WTC11 (cell line): ENCODE results near the gene MTA2. TPM values are rescaled to one million over a fixed set of nuclear protein-coding genes. Genes with fewer than 3 reads are reported as not detected.

Source experiments
- ATAC-seq: fragments of 200-7000 bp; cut with Tn5 transposase; 2 replicates; pipeline ENCODE4 v1.10.0; 2021; ENCODE audit warnings: mild to moderate bottlenecking, moderate library complexity
- CTCF ChIA-PET: fragments of 300-600 bp; sonication (Branson Sonifier 250); formaldehyde crosslinking; loops from one replicate; lab custom pipeline; 2021; ENCODE audit warnings: antibody characterized with exemption; lab: Charles Lee
- POLR2A ChIA-PET: fragments of 350-600 bp; sonication (Branson Sonifier 250); formaldehyde crosslinking; loops from one replicate; lab custom pipeline; 2021; ENCODE audit warnings: antibody characterized with exemption; lab: Charles Lee
- DNase-seq: peaks from one replicate; pipeline ENCODE4 v3.0.0; 2021; ENCODE audit warnings: low spot score
- H3K27ac Mint-ChIP-seq: 2 replicates; pipeline ENCODE4 v1.8.0; 2021; ENCODE audit warnings: mixed read lengths
- H3K27me3 Mint-ChIP-seq: 2 replicates; pipeline ENCODE4 v1.8.0; 2021; ENCODE audit warnings: low read depth, mild to moderate bottlenecking, moderate library complexity, mixed read lengths
- H3K36me3 Mint-ChIP-seq: 2 replicates; pipeline ENCODE4 v1.8.0; 2021; ENCODE audit warnings: mixed read lengths
- H3K4me1 Mint-ChIP-seq: 2 replicates; pipeline ENCODE4 v1.8.0; 2022; ENCODE audit warnings: mixed read lengths
- H3K4me3 Mint-ChIP-seq: 2 replicates; pipeline ENCODE4 v1.8.0; 2021; ENCODE audit warnings: mild to moderate bottlenecking, moderate library complexity, mixed read lengths
- H3K9me3 Mint-ChIP-seq: 2 replicates; pipeline ENCODE4 v1.8.0; 2021; ENCODE audit warnings: mixed read lengths
- CBFB ChIP-seq: sonication (generic); formaldehyde crosslinking; IDR thresholded peaks from 2 replicates; pipeline ENCODE4 v1.8.1; 2022; ENCODE audit warnings: mild to moderate bottlenecking, low read depth, missing genetic modification reagents
- CREM ChIP-seq: sonication (generic); formaldehyde crosslinking; IDR thresholded peaks from 2 replicates; pipeline ENCODE4 v1.8.1; 2022; ENCODE audit warnings: mild to moderate bottlenecking, missing genetic modification reagents, moderate library complexity
- GRHL2 ChIP-seq: fragments of 250-450 bp; sonication (Bioruptor Pico); IDR thresholded peaks from 2 replicates; pipeline ENCODE4 v1.8.0; 2022; ENCODE audit warnings: mild to moderate bottlenecking, moderate library complexity; ENCODE audit not compliant: insufficient replicate concordance, severe bottlenecking
- NR1H2 ChIP-seq: sonication (generic); formaldehyde crosslinking; IDR thresholded peaks from 2 replicates; pipeline ENCODE4 v1.9.0; 2021; ENCODE audit warnings: mild to moderate bottlenecking, moderate library complexity, missing genetic modification reagents
- RELA ChIP-seq: sonication (generic); formaldehyde crosslinking; IDR thresholded peaks from 2 replicates; pipeline ENCODE4 v1.8.1; 2022; ENCODE audit warnings: missing genetic modification reagents, mild to moderate bottlenecking, borderline replicate concordance
- SMAD3 ChIP-seq: sonication (generic); formaldehyde crosslinking; IDR thresholded peaks from 2 replicates; pipeline ENCODE4 v1.8.0; 2022; ENCODE audit warnings: missing genetic modification reagents, mild to moderate bottlenecking, borderline replicate concordance
- ZNF138 ChIP-seq: sonication (generic); formaldehyde crosslinking; conservative IDR thresholded peaks from 2 replicates; pipeline ENCODE4 v1.8.1; 2022; ENCODE audit warnings: mild to moderate bottlenecking, moderate library complexity, missing genetic modification reagents
- total RNA-seq: library from RNA; stranded (reverse); gene quantifications from 3 replicates; pipeline ENCODE4 v1.2.3, GENCODE V29; 2021
- TF ChIP-seq, protein P1 (sequence below): sonication (generic); formaldehyde crosslinking; IDR thresholded peaks from 2 replicates; pipeline ENCODE4 v1.8.1; 2023; ENCODE audit warnings: mild to moderate bottlenecking, missing genetic modification reagents, moderate library complexity
- TF ChIP-seq, protein P2 (sequence below): sonication (generic); formaldehyde crosslinking; IDR thresholded peaks from 2 replicates; pipeline ENCODE4 v1.8.1; 2022; ENCODE audit warnings: low read depth, missing genetic modification reagents, borderline replicate concordance
- TF ChIP-seq, protein P3 (sequence below): sonication (generic); formaldehyde crosslinking; IDR thresholded peaks from 2 replicates; pipeline ENCODE4 v1.8.1; 2023; ENCODE audit warnings: mild to moderate bottlenecking, missing genetic modification reagents, borderline replicate concordance

Gene MTA2
- total RNA-seq, 1 experiment from 2014 or later, result 115 TPM

DNA sequence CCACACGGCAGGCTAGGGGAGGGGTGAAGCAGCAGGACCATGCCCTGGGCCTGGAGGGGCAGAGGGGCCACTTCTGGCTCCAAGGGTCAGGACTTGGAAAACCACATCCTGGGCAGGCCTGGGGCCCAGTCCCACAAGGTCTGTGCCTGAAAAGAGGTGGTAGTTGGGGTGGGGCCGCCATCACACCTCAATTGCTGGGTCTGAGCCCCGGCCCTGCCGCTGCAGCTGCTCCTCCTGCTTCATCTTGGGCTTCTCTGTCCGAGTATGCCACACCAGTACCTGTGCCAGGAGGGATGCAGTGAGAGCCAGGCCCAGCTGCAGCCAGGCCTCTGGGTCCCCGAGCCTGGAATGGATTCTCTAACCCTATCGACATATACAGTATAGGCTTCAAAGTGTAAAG is 13.9 kb upstream of the MTA2 start (continued):
- TF ChIP-seq, protein P1, sequence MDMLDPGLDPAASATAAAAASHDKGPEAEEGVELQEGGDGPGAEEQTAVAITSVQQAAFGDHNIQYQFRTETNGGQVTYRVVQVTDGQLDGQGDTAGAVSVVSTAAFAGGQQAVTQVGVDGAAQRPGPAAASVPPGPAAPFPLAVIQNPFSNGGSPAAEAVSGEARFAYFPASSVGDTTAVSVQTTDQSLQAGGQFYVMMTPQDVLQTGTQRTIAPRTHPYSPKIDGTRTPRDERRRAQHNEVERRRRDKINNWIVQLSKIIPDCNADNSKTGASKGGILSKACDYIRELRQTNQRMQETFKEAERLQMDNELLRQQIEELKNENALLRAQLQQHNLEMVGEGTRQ (CRISPR knock-in tag), result no peak
- TF ChIP-seq CBFB (CRISPR knock-in tag) (no peak), CREM (CRISPR knock-in tag) (no peak), ZNF138 (CRISPR knock-in tag) (no peak)
- TF ChIP-seq, protein P2, sequence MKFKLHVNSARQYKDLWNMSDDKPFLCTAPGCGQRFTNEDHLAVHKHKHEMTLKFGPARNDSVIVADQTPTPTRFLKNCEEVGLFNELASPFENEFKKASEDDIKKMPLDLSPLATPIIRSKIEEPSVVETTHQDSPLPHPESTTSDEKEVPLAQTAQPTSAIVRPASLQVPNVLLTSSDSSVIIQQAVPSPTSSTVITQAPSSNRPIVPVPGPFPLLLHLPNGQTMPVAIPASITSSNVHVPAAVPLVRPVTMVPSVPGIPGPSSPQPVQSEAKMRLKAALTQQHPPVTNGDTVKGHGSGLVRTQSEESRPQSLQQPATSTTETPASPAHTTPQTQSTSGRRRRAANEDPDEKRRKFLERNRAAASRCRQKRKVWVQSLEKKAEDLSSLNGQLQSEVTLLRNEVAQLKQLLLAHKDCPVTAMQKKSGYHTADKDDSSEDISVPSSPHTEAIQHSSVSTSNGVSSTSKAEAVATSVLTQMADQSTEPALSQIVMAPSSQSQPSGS (CRISPR knock-in tag), result no peak

DNA sequence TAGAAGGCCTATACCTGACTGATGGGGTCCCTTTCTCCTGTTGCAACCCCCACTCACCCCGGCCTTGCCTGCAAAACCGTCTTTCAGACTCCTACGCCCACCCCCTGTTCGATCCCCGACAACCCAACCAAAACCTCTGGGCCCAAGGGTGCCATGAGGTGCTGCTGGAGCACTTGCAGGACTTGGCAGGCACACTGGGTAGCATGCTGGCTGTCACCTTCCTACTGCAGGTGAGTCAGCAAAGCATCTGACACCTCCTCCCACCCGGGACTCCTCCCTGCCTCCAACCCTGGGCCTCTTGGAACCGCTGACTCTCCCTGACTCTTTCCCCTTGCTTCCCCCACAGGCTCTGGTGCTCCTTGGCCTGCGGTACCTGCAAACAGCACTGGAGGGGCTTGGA is 12.6 kb upstream of the MTA2 start:
- Mint-ChIP-seq H3K36me3 (no peaks in the 10 kb centered on the region), H3K9me3 (no peaks in the 10 kb centered on the region), H3K27ac (peak overlapping the region; percentile 41; the same call in 1 of the 2 replicates), H3K27me3 (peaks cover 9% of the 10 kb centered on the region; the same call in 1 of the 2 replicates), H3K4me1 (peaks cover 24% of the 10 kb centered on the region), H3K4me3 (no peak overlapping the region)
- CTCF ChIA-PET, result interaction anchor here (1.1 kb wide), 1 partner anchor 23 kb away, joined by 5 read pairs; the partner anchor contains the start of gene TUT1
- POLR2A ChIA-PET, result no interaction called here
- no peak for DNase-seq
- no peak for ATAC-seq
- TF ChIP-seq SMAD3 (CRISPR knock-in tag), result no peak
- no peak for TF ChIP-seq GRHL2 (CRISPR knock-in tag)
- TF ChIP-seq NR1H2, result no peak

DNA sequence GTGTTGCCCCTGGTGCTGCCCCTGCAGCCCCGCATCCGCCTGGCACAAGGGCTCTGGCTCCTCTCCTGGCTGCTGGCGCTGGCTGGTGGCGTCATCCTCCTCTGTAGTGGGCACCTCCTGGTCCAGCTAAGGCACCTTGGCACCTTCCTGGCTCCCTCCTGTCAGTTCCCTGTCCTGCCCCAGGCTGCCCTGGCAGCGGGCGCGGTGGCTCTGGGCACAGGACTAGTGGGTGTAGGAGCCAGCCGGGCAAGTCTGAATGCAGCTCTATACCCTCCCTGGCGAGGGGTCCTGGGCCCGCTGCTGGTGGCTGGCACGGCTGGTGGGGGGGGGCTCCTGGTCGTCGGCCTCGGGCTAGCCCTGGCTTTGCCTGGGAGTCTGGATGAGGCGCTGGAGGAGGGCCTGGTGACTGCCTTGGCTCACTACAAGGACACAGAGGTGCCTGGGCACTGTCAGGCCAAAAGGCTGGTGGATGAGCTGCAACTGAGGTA is 11.7 kb upstream of the MTA2 start:
- ATAC-seq (no peak), DNase-seq (no peak)
- Mint-ChIP-seq H3K4me3 (peak overlapping the region; percentile 27; the same call in 1 of the 2 replicates), H3K36me3 (no peaks in the 10 kb centered on the region), H3K9me3 (no peaks in the 10 kb centered on the region), H3K27me3 (peaks cover 9% of the 10 kb centered on the region; the same call in 1 of the 2 replicates), H3K27ac (no peak overlapping the region), H3K4me1 (peaks cover 24% of the 10 kb centered on the region)
- POLR2A ChIA-PET, result interaction anchor here (1.4 to 3.7 kb wide), 2 partner anchors 8 to 22 kb away, joined by 8 to 21 read pairs; partner anchors contain the start of genes B3GAT3 and TUT1
- CTCF ChIA-PET, result interaction anchor here (0.7 to 3.0 kb wide), 4 partner anchors 8 to 58 kb away, joined by 5 to 51 read pairs (median 24); partner anchors contain the start of genes B3GAT3, LBHD1, MTA2 and TUT1
- TF ChIP-seq, protein P3, sequence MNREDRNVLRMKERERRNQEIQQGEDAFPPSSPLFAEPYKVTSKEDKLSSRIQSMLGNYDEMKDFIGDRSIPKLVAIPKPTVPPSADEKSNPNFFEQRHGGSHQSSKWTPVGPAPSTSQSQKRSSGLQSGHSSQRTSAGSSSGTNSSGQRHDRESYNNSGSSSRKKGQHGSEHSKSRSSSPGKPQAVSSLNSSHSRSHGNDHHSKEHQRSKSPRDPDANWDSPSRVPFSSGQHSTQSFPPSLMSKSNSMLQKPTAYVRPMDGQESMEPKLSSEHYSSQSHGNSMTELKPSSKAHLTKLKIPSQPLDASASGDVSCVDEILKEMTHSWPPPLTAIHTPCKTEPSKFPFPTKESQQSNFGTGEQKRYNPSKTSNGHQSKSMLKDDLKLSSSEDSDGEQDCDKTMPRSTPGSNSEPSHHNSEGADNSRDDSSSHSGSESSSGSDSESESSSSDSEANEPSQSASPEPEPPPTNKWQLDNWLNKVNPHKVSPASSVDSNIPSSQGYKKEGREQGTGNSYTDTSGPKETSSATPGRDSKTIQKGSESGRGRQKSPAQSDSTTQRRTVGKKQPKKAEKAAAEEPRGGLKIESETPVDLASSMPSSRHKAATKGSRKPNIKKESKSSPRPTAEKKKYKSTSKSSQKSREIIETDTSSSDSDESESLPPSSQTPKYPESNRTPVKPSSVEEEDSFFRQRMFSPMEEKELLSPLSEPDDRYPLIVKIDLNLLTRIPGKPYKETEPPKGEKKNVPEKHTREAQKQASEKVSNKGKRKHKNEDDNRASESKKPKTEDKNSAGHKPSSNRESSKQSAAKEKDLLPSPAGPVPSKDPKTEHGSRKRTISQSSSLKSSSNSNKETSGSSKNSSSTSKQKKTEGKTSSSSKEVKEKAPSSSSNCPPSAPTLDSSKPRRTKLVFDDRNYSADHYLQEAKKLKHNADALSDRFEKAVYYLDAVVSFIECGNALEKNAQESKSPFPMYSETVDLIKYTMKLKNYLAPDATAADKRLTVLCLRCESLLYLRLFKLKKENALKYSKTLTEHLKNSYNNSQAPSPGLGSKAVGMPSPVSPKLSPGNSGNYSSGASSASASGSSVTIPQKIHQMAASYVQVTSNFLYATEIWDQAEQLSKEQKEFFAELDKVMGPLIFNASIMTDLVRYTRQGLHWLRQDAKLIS (CRISPR knock-in tag), result no peak
- TF ChIP-seq RELA (CRISPR knock-in tag), result 0 out of 2 replicates have a peak, but pooled peaks have one; percentile 35
